Measurements from ENCODE around the gene SPRN. TPM values are rescaled to one million over a fixed set of nuclear protein-coding genes. Genes with fewer than 3 reads are reported as not detected.

The SPRN gene
- total RNA-seq, 1 donor from 2014 or later = not detected

DNA sequence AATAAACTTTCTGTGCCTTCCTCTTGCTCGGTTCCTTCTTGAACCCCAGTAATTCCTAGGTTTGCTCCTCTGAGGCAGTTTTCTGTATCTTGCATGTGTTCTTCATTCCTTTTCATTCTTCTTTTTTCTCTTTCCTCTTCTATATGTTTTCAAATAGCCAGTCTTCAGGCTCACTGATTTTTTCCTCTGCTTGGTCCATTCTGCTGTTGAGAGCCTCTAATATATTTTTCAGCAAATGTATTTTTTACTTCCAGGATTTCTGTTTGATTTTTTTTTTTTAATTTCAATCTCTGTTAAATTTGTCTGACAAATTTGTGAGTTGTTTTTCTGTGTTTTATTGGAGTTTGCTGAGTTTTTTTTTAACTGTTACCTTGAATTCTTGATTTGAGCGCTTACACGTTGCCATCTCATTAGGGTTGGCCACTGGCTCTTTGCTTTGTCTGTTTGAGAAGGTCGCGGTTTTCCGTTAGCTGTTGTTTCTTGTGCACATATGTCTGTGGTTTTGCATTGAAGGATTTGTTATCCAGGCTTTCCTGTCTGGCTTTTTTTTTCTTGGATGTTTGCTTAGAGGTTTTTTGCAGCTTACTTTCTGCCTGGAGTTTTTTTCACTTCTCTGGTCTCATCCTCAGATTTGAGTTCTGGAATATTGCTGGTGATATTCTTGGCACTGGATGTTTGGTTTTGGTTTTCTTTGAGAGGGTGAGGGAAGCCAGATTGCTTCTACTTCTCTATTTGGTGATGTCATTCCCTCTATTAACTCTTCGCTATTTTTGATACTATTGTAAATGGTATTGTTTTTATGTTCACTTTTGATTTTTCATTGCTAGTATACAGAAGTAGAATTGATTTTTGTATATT lies 12.7 kb downstream of the SPRN start:
- DNase-seq (ENCODE audit: low spot score) = no peak

DNA sequence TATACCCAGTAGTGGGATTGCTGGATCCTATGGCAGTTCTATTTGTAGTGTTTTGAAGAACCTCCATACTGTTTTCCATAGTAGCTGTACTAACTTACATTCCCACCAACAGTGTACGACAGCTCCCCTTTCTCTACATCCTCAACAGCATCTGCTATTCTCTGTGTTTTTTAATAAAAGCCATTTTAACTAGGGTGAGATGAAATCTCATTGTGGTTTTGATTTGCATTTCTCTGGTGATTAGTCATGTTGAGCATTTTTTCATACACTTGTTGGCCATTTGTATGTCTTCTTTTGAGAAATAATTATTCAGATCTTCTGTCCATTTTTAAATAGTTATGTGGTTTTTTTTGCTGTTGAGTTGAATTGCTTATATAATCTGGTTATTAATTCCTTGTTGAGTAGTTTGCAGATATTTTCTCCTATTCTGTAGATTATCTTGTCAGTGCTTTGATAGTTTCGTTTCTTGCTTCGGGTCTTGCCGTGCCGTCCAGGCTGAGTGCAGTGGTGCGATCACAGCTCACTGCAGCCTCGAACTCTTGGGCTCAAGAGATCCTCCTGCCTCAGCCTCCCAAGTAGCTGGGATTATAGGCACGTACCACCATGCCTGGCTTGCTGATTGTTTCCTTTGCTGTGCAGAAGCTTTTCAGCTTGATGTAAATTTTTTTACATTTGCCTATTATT lies 18.4 kb downstream of the SPRN start:
- no peak for DNase-seq (ENCODE audit: low spot score)

DNA sequence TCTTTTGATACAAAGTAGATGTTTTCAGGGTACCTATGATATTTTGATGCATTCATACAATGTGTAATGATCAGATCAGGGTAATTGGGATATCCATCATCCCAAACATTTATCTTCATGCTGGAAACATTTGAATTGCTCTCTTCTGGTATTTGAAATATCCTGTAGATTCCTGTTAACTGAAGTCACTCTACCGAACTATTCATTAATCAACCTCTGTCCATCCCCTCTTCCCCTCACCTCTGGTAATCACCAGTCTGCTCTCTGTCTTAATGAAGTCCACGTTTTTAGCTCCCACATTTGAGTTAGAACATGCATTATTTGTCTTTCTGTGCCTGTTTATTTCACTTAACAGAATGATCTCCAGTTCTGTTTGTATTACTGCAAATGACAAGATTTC lies 19.2 kb downstream of the SPRN start:
- no peak for DNase-seq (ENCODE audit: low spot score)

DNA sequence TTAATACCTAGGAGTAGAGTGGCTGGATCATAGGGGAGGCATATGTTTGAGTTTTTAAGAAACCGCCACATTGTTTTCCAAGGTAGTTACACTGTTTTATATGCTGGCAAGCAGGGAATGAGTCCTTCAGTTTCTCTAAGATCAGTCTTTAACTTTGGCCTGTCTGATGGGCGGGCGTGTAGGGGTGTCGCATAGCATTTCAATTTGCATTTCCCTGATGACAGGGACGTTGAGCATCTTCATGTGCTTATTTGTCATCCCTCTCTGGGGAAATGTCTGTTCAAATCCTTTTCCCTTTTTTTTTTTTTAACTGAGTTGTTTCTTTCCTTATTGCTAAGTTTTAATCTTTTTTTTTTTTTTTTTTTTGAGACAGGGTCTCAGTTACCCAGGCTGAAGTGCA lies 20.6 kb downstream of the SPRN start:
- no peak for DNase-seq (ENCODE audit: low spot score)

DNA sequence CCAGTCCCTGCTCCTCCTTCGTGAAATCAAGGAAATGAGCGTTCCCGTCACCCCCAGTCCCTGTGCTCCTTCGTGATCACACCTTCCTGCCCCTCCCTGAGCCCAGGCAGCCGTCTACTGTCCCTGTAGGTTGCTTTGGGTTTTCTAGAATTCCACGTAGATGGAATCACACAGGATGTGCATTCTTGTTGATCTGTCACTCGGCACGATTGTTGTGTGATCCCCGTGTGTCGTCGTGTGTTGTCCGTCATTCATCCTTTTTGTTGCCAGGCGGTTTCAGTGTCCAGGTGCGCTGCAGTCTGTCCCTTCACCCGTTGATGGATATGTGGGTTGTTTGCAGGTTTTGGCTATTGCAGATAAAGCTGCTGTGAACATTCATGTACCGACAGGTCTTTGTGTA lies 21.1 kb downstream of the SPRN start:
- DNase-seq (ENCODE audit: low spot score) = no peak

DNA sequence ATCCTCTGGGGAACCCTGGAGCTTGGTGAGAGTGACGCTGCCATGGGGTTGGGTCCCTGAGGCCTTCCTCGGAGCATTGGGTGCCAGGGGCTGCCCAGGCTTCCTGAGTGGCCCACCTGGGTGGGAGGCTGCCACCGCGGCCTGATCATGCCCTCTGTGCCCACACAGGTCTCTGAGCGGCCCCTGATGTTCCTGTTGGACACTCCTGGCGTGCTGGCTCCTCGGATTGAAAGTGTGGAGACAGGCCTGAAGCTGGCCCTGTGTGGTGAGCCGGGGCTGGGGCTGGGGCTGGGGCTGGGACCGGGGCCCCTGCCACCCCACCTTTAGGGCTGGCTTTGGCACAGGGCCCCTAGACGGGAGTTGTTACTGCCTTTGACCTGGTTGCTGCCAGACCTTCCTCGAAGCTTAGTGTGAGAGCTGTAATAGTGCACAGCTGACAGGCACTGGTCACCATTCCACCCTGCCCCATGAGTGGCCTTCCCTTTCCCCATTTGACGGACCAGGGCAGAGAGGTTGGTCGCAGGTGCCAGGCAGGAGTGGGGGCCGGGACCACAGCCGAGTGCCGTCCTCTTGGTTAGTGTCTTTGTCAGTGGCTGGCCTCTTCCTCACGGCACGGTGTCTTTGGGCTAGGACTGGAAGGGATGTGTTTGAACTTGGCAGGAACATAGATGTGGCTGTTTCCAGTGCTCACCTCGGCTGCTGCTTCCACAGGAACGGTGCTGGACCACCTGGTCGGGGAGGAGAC lies 22.3 kb downstream of the SPRN start:
- DNase-seq (ENCODE audit: low spot score) = no peak

DNA sequence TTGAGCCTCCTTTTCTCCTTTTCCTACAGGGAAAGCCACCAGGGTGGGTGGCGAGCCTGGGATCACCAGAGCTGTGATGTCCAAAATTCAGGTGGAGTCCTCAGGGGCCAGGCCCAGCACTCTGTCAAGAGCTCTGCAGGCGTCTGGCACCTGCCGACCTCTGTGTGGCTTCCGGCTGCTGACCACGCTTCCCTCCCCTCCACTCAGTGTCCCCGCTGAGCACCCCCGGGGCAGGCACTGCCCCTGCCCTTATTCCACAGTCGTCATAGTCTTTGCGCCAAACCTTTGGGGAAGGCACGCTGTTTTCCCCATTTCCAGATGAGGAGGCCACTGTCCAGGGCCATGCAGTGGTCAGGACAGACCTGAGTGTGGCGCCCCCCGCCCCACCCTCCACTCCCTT lies 22.9 kb downstream of the SPRN start:
- no peak for DNase-seq (ENCODE audit: low spot score)

DNA sequence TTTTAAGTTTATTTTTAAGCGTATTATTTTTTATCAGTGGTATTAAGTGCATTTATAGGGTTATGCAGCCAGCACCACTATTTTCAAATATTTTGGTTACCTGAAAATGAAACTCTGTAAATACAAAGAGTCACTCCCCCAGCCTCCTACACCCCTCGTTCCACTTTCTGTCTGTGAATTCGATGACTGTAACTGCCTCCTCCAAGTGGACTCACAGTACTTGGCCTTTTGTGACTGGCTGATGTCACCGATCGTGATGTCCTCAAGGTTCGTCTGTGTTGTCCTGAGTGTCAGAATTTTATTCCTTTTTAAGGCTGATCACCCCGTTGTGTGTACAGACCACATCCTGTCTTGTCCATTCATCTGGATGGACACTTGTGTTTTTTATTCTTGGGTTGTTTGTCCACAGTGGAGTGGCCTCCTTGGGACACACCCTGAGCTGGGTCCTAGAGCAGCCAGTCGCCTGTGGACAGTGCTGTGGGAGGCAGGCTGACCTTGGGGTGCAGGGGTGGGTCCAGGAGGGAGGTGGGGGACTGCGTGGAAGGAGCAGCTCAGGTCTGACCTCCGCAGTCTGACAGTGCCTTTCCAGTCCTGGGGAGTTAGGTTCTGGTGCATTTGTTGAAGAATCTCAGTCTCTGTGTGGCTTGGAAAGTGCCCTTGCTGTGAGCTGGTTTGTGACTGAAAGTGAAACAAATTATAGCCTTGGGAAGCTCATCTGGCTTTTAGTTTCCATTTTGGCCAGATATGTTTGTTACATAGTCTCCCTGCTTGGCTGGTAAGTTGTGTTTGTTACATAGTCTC lies 23.6 kb downstream of the SPRN start:
- no peak for DNase-seq (ENCODE audit: low spot score)

DNA sequence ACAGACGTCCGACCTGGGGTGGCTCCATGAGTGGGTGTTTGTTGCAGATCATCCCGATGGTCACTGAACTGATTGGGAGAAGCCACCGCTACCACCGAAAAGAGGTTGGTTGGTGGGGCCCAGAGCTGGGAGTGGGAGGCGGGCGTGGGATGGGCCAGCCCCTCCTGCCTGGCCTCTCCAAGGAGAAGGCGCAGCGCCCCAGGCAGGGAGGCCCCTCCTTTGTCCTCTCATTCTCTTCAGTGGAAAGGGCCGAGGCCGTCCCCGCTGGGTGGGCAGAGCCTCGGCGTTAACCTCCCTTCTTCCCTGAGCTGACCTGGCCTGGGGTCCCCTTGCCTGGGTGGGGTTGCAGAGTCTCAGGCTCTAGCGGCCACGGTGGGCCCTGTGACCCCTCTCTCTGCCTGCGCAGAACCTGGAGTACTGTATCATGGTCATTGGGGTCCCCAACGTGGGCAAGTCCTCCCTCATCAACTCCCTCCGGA lies 25.3 kb downstream of the SPRN start:
- DNase-seq (ENCODE audit: low spot score) = no peak

DNA sequence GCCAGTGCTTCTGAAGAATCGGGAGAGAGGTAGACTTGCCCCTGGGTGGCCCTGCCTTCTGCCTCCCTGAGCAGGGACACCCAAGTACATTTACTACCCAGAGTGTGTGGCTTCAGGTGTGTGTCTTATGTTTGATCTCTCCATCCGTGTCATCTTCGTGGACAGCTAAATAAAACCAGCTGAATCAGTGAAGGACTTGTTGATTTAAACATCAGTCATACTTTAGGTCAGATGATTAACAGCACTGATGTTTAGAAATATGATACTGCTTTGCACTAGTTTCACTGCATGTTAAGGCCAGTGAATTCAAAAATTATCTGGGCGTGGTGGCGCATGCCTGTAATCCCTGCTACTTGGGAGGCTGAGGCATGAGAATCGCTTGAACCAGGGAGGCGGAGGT lies 26.5 kb downstream of the SPRN start:
- DNase-seq (ENCODE audit: low spot score) = no peak

DNA sequence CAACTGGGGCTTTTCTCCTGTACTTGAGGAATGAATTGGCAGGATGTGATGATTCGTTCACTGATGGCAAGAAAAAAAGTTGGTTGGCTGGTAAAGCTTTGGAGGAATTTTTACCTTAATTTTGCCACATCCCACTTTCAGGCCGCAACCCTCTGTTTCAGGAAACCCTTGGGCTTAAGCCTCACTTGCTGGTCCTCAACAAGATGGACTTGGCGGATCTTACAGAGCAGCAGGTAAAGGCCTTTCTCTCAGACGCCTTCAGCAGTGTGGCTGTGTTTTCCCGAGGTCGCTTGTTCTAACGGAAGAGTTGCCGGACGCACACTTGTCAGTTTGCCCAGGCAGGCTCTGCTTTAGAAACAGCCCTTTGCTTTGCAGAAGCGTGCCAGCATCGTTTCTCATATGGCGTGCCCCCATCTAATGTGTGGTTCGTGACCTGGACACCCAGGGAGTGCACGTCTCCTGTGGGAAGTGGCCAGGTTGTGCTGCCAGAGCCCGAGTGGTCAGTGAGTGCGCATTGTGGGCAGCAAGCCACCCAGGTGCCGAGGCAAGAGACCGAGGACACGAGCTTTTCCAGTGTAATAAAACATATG lies 28.3 kb downstream of the SPRN start:
- DNase-seq (ENCODE audit: low spot score) = no peak

DNA sequence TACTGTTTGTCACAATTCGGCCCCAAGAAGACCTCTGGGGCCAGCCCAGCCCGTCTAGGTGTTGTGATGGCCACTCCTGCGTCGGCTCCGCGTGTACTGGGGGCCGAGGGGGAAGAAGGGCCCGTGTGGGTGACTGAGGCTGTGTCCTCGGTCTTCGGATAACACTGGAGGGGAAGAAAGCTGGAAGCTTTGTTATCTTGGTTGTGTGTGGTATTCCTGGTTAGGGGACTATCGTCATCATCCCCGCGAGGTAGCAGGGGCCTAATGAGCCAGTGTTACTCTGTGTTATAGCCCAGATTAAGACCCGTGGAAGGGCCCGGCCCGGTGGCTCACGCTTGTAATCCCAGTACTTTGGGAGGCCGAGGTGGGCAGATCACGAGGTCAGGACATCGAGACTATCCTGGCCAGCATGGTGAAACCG lies 29.6 kb downstream of the SPRN start:
- DNase-seq (ENCODE audit: low spot score) = no peak

DNA sequence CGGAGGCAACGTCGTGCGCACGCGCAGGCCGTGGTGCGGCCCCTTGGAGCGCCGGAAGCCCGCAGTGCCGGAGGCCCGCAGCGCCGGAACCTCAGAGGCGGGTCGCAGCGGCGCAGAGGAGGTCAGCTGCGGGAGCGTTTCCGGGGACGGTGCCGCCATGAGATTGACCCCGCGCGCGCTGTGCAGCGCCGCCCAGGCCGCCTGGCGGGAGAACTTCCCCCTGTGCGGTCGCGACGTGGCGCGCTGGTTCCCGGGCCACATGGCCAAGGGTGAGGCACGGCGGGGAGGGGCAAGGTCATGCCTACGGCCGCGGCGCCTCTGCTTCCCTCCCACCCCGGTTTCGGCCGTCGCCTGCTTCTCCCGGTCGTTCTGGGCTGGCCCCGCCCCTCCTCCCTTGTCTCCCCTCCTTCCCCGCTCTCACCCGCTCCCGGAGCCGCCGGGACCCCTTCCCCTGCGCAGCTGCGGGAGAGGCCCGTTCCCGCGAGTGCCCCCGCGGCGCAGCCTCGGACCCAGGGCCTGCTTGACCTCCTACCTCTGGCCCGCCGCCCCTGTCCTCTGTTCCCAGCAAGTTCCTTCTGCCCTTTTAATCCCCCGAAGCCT lies 30.3 kb downstream of the SPRN start, which contains the start of gene MTG1:
Gene MTG1, plus strand, starts transcription at position 94 of the 600 bp plus-strand sequence. Its CDS starts 64 bp downstream, at position 158.
- peak; percentile 94 for DNase-seq (ENCODE audit: low spot score)

DNA sequence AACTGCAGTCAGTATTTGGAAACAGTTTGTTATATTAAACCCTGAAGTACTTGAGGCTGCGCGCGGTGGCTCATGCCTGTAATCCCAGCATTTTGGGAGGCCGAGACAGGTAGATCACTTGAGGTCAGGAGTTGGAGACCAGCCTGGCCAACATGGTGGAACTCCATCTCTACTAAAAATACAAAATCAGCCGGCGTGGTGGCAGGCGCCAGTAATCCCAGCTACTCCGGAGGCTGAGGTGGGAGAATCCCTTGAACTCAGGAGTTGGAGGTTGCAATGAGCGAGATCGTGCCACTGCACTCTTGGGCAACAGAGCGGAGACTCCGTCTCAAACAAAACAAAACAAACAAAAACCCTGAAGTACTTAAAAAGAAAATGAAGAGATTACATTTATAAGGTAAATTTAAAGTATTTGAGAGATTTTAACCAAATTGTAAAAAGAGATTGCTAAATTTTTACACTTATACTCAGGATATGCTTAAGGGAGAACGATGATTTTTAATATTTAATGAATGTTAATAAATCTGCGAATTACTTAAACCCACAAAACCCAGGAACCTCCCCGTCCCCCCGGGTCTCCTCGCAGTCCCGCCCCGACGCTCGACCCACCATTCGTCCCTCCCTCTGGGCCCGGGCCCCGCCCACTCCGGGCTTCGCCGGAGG lies 30.9 kb downstream of the SPRN start:
- no peak for DNase-seq (ENCODE audit: low spot score)

DNA sequence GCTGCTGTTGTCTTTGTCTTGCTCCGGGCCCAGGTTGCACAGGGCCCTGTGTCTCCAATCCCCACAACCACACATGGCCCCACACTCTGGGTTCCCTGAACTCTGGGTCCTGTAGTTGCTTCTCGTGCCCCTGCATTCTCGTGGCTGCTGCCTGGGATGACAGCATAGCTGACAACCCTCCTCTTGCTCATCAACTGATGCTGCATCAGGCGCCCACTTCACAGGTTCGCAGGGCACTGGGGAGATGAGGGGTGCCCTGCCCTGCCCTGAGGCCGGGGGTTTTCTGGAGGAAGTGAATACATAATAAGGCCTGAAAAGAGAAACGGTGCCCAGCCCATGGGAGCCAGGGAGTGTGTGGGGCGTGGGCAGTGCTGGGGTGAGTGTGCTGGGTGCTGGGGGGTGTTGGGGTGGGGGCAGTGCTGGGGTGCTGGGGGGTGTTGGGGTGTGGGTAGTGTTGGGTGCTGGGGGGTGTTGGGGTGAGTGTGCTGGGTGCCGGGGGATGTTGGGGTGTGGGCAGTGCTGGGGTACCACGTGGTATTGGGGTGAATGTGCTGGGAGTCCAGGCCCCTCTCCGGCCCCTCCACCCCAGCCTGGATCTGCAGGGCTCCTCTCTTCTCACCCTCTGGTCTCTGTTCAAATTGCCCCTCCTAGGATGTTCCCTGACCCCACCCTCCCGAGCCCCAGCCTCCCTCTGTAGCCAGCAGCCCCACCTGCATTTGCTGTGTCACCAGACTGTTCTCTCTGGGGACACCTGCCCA lies 32.5 kb downstream of the SPRN start:
- no peak for DNase-seq (ENCODE audit: low spot score)

DNA sequence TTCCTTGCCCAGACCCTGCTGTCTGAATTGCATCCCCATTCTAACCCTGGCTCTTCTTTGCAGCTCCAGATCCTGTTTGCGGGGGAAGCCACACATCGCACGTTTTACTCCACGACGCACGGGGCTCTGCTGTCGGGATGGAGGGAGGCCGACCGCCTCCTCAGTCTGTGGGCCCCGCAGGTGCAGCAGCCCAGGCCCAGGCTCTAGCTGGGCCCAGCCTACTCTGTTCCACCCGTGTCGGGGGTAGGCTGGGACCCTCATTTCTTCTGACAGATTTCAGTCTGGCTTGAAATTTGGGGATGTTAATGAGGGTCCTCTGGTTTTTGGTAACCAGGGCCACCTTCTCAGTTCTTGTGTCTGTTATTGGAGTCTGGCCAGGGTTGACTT lies 33.2 kb downstream of the SPRN start:
- no peak for DNase-seq (ENCODE audit: low spot score)

DNA sequence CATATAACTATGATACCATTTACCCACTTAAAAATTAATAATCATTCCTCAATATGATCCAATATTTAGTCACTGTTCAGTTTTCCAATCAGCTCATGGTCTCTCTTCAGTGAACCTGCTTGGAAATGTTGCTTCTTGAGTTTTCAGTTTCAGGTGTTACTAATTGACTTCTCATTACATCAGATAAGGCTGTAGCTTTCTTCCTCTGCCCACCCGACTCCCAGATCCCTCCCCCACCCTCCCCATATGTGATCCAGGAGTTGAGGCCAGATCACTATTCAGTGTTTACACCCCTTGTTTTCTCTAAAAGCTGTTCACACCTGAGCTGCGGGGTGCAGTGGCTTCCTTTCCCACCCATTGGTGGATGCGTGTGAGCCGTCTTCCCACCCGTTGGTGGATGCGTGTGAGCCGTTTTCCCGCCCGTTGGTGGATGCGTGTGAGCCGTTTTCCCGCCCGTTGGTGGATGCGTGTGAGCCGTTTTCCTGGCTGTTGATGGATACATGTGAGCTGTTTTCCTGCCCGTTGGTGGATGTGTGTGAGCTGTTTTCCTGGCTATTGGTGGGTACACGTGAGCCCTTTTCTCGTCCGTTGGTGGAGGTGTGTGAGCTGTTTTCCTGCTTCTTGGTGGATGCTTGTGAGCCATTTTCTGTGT lies 33.7 kb downstream of the SPRN start:
- no peak for DNase-seq (ENCODE audit: low spot score)

DNA sequence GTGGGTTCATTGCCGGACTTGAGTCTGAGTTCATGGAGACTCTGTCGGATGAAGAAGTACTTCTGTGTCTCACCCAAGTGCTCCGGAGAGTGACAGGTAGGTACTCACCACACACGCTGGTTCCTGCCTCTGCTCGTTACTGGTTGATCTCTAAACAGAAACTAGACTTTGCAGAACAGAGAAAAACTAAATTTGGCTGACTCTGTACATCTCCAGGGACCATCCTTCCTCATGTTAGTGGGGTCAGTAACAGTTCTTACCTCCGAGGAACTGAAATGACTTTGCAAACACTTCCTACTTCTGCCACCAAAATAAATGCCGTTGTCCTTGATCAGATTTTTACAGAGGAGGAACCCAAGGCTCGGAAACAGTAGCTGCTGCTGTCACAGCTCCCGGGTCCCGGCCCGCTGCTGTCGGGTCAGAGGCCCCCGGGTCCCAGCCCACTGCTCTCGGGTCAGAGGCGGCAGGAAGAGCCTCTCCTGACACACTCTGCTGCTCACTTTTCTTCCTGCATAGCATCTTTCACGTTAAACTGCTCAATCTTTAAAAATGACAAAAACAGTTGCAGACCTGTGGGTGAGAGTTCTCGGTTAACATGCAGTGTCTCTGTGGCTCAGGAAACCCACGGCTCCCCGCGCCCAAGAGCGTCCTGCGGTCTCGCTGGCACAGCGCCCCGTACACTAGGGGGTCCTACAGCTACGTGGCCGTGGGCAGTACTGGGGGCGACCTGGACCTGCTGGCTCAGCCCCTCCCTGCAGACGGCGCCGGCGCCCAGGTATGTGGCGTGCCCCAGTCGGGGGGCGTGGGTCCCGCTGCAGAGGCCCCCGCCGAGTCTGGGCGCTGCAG lies 35.2 kb downstream of the SPRN start:
- no peak for DNase-seq (ENCODE audit: low spot score)

Measured in ureter (tissue), 1 donor.